HepG2 (cell line): Measurements from ENCODE around the gene FXYD4. TPM values are rescaled to one million over a fixed set of nuclear protein-coding genes. Genes with fewer than 3 reads are reported as not detected.
A peak's percentile ranks its signal among the peaks of the same experiment; 100 is the strongest.

ENCODE experiments used
- ATF1 ChIP-seq: IDR thresholded peaks from 2 replicates; pipeline ENCODE4 v1.6.1; 2016; ENCODE audit warnings: mild to moderate bottlenecking, control low read depth
- MAFG ChIP-seq: sonication (generic); formaldehyde crosslinking; IDR thresholded peaks from 2 replicates; pipeline ENCODE4 v1.5.1; 2020; ENCODE audit warnings: mild to moderate bottlenecking, missing genetic modification reagents
- MTA1 ChIP-seq: sonication (generic); formaldehyde crosslinking; IDR thresholded peaks from 2 replicates; pipeline ENCODE4 v1.4.0; 2020; ENCODE audit warnings: missing genetic modification reagents, mild to moderate bottlenecking, borderline replicate concordance
- MXD1 ChIP-seq: sonication (generic); formaldehyde crosslinking; IDR thresholded peaks from 2 replicates; pipeline ENCODE4 v1.4.0; 2020; ENCODE audit warnings: mild to moderate bottlenecking, missing genetic modification reagents
- NCOR1 ChIP-seq: fragments of 200-600 bp; sonication (generic); IDR thresholded peaks from 2 replicates; pipeline ENCODE4 v1.7.0; 2017; ENCODE audit warnings: antibody characterized with exemption, low read length, borderline replicate concordance
- SETDB1 ChIP-seq: sonication (generic); formaldehyde crosslinking; IDR thresholded peaks from 2 replicates; pipeline ENCODE4 v1.5.1; 2020; ENCODE audit warnings: missing genetic modification reagents, mild to moderate bottlenecking, borderline replicate concordance
- USF2 ChIP-seq, 2 experiments: sonication (generic) in 1 of 2; formaldehyde crosslinking in 1 of 2; IDR thresholded peaks; 2 replicates each; pipeline versions ENCODE4 v1.5.1 to v1.6.1; 2011 to 2020; ENCODE audit warnings: borderline replicate concordance in 1 of 2, low read depth in 1 of 2, low read length in 1 of 2, mild to moderate bottlenecking in 1 of 2, missing genetic modification reagents in 1 of 2, moderate library complexity in 1 of 2
- ZNF414 ChIP-seq: sonication (generic); formaldehyde crosslinking; IDR thresholded peaks from 2 replicates; pipeline ENCODE4 v1.5.0; 2020; ENCODE audit warnings: missing genetic modification reagents
- ZNF501 ChIP-seq: sonication (generic); formaldehyde crosslinking; IDR thresholded peaks from 2 replicates; pipeline ENCODE4 v1.5.1; 2020; ENCODE audit warnings: mild to moderate bottlenecking, moderate library complexity, missing genetic modification reagents
- ZNF572 ChIP-seq: sonication (generic); formaldehyde crosslinking; IDR thresholded peaks from 2 replicates; pipeline ENCODE4 v1.5.1; 2020; ENCODE audit warnings: mild to moderate bottlenecking, missing genetic modification reagents
- ZNF619 ChIP-seq: sonication (generic); formaldehyde crosslinking; IDR thresholded peaks from 2 replicates; pipeline ENCODE4 v1.4.0; 2020; ENCODE audit warnings: mild to moderate bottlenecking, missing genetic modification reagents
- ZNF737 ChIP-seq: sonication (generic); formaldehyde crosslinking; IDR thresholded peaks from 2 replicates; pipeline ENCODE4 v1.5.0; 2020; ENCODE audit warnings: missing genetic modification reagents, mild to moderate bottlenecking, borderline replicate concordance
- polyA plus RNA-seq, 8 experiments: library from polyadenylated mRNA; depleted of rRNA in 3 of 8; stranded (reverse) in 7 of 8; unstranded in 1 of 8; fragments of >200 nt; fragmentation: Illumina TruSeq in 4 of 8; extraction: Trizol in 4 of 8; gene quantifications; 2 replicates each; pipeline versions ENCODE4 v1.2.1 to v1.2.3, GENCODE V29; 2011 to 2016; ENCODE audit warnings: low read depth in 4 of 8, missing spikeins in 1 of 8, mixed read lengths in 1 of 8; ENCODE audit not compliant: insufficient read depth in 1 of 8
- total RNA-seq, 5 experiments: library from RNA; depleted of rRNA; stranded (reverse); fragments of >200 nt; fragmentation: Illumina TruSeq; extraction: Trizol; gene quantifications; 2 replicates each; pipeline ENCODE4 v1.2.3, GENCODE V29; 2016; ENCODE audit warnings: low read depth in 1 of 5

Gene FXYD4
- total and polyA plus RNA-seq, 2 of the 13 experiments (the other 11 are each of a cell fraction or from before 2014, with no cell fraction given), result not detected

- TF ChIP-seq USF2 (IDR thresholded peaks at IDR 0.05; ENCODE audit: low read depth, low read length) (no peak), USF2 (CRISPR knock-in tag; IDR thresholded peaks at IDR 0.05; ENCODE audit: borderline replicate concordance) (no peak), SETDB1 (CRISPR knock-in tag) (0 out of 2 replicates have a peak, but pooled peaks have one; percentile 70), ATF1 (CRISPR knock-in tag) (no peak), MXD1 (0 out of 2 replicates have a peak, but pooled peaks have one; percentile 25), ZNF572 (CRISPR knock-in tag) (0 out of 2 replicates have a peak, but pooled peaks have one; percentile 38), ZNF414 (CRISPR knock-in tag) (0 out of 2 replicates have a peak, but pooled peaks have one; percentile 7), MAFG (CRISPR knock-in tag) (0 out of 2 replicates have a peak, but pooled peaks have one; percentile 19), ZNF737 (CRISPR knock-in tag) (no peak), ZNF619 (no peak), MTA1 (no peak), NCOR1 (no peak), ZNF501 (0 out of 2 replicates have a peak, but pooled peaks have one; percentile 9)
Observed at GRCh38 chr10:43376828-43377423, 5.5 kb downstream of the FXYD4 start (continued).
